GM13976 (cell line): ENCODE results near the gene UBLCP1.
"Not testable (repeated sequence)": the region's sequence is repeated elsewhere in the genome, so short reads cannot be mapped to it uniquely, and the experiment has no call there.

Experiments
- DNase-seq: peaks from one replicate; pipeline ENCODE4 v3.0.0; 2012; ENCODE audit warnings: low spot score
- in situ Hi-C: fragments of 300-500 bp; cut with MboI; formaldehyde crosslinking; loops from one replicate; pipeline ENCODE4 v1.12.0; 2022; ENCODE audit warnings: low sequenced_read_pairs, mixed read lengths, inconsistent platforms; ENCODE audit not compliant: unreplicated experiment
- TF ChIP-seq, protein P1 (sequence below): IDR thresholded peaks from 2 replicates; pipeline ENCODE4 v1.5.1; 2012; ENCODE audit warnings: borderline replicate concordance, mild to moderate bottlenecking; ENCODE audit not compliant: insufficient read depth; ENCODE audit errors: extremely low read depth, missing control alignments, control extremely low read depth

UBLCP1 gene

GRCh38 chr5:159244890-159245289 is 18.2 kb upstream of the UBLCP1 start:
- in situ Hi-C loops: no loop called here
- DNase-seq: no peak
- TF ChIP-seq, protein P1, sequence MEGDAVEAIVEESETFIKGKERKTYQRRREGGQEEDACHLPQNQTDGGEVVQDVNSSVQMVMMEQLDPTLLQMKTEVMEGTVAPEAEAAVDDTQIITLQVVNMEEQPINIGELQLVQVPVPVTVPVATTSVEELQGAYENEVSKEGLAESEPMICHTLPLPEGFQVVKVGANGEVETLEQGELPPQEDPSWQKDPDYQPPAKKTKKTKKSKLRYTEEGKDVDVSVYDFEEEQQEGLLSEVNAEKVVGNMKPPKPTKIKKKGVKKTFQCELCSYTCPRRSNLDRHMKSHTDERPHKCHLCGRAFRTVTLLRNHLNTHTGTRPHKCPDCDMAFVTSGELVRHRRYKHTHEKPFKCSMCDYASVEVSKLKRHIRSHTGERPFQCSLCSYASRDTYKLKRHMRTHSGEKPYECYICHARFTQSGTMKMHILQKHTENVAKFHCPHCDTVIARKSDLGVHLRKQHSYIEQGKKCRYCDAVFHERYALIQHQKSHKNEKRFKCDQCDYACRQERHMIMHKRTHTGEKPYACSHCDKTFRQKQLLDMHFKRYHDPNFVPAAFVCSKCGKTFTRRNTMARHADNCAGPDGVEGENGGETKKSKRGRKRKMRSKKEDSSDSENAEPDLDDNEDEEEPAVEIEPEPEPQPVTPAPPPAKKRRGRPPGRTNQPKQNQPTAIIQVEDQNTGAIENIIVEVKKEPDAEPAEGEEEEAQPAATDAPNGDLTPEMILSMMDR: no peak

DNA sequence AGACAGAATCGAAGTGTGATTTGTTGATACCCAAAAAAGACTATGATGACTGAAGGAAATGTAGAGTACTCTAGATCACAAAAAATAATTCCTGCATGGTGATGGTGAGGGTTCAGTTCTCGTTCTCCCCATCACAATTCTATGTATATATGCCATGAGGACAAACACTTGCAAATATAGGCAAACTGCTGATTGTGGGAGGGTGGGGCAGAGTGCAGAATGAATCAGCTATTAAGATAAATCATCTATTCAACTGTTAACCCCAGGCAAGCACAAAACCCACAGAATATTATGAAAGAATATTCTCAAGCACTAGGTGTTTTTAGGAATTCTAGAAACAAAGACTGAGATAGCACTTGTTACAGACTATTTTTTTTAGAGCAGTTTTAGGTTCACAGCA is 13.9 kb upstream of the UBLCP1 start:
- no peak for DNase-seq
- in situ Hi-C loops: no loop called here
- TF ChIP-seq, protein P1: no peak

DNA sequence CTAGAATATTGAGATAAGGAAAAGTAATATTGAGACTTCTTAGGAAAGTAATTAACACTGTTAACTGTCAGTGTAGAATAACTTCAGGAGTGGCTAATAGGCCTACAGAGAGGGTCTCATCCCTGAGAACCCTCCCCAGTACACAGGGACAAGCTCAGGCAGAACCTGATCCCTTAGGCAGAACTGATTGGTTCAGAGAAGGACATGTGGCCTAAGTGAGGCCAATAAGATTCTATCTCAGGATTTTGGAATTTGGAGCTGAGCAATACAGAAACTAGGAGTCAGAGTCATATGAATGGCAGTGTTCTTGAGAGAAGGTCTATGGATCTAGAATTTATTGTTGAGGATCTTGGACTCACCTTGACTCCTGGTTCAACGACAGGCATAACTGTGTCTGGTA is 10.9 kb upstream of the UBLCP1 start:
- TF ChIP-seq, protein P1: no peak
- DNase-seq: no peak
- in situ Hi-C loops: no loop called here

DNA sequence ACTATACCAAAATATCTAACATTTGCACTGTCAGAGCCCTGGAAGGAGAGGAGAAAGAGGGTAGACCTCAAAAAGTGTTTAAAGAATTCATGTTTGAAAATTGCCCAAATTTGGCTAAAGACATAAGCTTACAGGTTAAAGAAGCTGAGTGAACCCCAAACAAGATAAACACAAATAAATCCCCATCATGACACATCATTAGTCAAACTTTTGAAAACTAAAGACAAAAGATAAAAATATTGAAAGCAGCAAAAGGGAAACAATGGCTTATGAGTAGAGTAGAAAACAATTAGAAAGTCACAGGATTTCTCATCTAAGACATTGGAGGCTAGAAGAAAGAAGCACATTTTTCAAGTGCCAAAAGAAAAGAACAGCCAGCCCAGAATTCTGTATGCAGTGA is 6.1 kb upstream of the UBLCP1 start:
- TF ChIP-seq, protein P1: no peak
- in situ Hi-C loops: no loop called here
- no peak for DNase-seq

GRCh38 chr5:159257629-159258283 is 5.3 kb upstream of the UBLCP1 start:
- in situ Hi-C loops: no loop called here
- DNase-seq: no peak
- TF ChIP-seq, protein P1: no peak

DNA sequence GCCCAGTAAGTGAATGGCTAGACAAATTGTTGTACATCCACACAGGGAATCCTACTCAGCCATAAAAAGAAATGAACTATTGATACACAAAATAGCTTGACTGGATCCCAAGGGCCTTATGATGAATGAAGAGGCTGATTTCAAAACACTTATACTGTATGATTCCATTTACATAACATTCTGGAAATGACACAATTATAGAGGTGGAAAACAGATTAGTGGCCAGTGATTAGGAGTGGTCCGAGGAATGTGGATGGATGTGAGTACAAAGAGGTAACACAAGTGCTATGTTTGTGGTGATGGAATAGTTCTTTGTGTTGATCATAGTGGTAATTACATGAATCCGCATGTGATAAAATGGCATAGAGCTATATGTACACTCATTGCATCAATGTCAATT is 4.7 kb upstream of the UBLCP1 start:
- TF ChIP-seq, protein P1: no peak
- DNase-seq: no peak
- in situ Hi-C loops: no loop called here

GRCh38 chr5:159260212-159260611 is 2.9 kb upstream of the UBLCP1 start:
- in situ Hi-C loops, DNase-seq: not testable (repeated sequence)
